Lung (tissue), 12 donors: ENCODE measurements around the gene AP5S1. TPM values are rescaled to one million over a fixed set of nuclear protein-coding genes. Genes with fewer than 3 reads are reported as not detected.

ENCODE experiments used
- ATAC-seq: fragments of 200-7000 bp; cut with Tn5 transposase; one replicate; pipeline ENCODE4 v1.9.1; 2020; ENCODE audit warnings: moderate number of reproducible peaks; ENCODE audit not compliant: insufficient read depth, low FRiP score
- DNase-seq, 3 donors: peaks; one replicate each; pipeline ENCODE4 v3.0.0-alpha.2; 2013 to 2017
- H3K27ac ChIP-seq, 2 donors: one replicate each; pipeline ENCODE4 v1.5.1; 2013; ENCODE audit warnings: mild to moderate bottlenecking in 2 of 2, moderate library complexity in 2 of 2, control low read depth in 1 of 2, inconsistent platforms in 1 of 2, low read depth in 1 of 2, low read length in 1 of 2
- H3K27me3 ChIP-seq, 3 donors: one replicate each; pipeline ENCODE4 v1.5.1; 2013; ENCODE audit warnings: low read length in 2 of 3; ENCODE audit not compliant: control insufficient read depth in 3 of 3, insufficient read depth in 3 of 3
- H3K36me3 ChIP-seq, 4 donors: one replicate each; pipeline ENCODE4 v1.5.1; 2013; ENCODE audit warnings: low read length in 4 of 4, mild to moderate bottlenecking in 1 of 4, moderate library complexity in 1 of 4; ENCODE audit not compliant: control insufficient read depth in 4 of 4, insufficient read depth in 4 of 4
- H3K4me1 ChIP-seq, 5 donors: one replicate each; pipeline ENCODE4 v1.5.1; 2013; ENCODE audit warnings: low read length in 5 of 5, mild to moderate bottlenecking in 2 of 5, moderate library complexity in 1 of 5; ENCODE audit not compliant: control insufficient read depth in 5 of 5, insufficient read depth in 5 of 5
- H3K4me3 ChIP-seq: one replicate; pipeline ENCODE4 v1.5.1; 2013; ENCODE audit warnings: mild to moderate bottlenecking, control low read depth, moderate library complexity
- H3K9ac ChIP-seq, 2 donors: one replicate each; pipeline ENCODE4 v1.5.1; 2013; ENCODE audit warnings: low read length in 2 of 2, control low read depth in 1 of 2; ENCODE audit not compliant: insufficient read depth in 1 of 2
- H3K9me3 ChIP-seq, 4 donors: one replicate each; pipeline ENCODE4 v1.5.1; 2013; ENCODE audit warnings: low read length in 3 of 4, mild to moderate bottlenecking in 1 of 4, moderate library complexity in 1 of 4; ENCODE audit not compliant: control insufficient read depth in 4 of 4, insufficient read depth in 3 of 4
- CTCF ChIP-seq: IDR thresholded peaks from 2 replicates; pipeline ENCODE4 v1.5.1; 2012; ENCODE audit warnings: mild to moderate bottlenecking; ENCODE audit errors: control extremely low read depth, extremely low read depth
- WGBS, 2 donors: extraction: QIAGEN DNeasy Blood & Tissue Kit; methylation state at CpG; one replicate each; pipeline ENCODE4 v1.1.7; 2013; 5-methylcytosine and 5-hydroxymethylcytosine counted together
- polyA plus RNA-seq, 2 donors: library from polyadenylated mRNA; stranded (reverse); fragments of 200-250 nt; gene quantifications; one replicate each; pipeline ENCODE4 v1.2.1, GENCODE V29; 2013
- total RNA-seq, 2 donors: library from RNA; depleted of rRNA in 1 of 2; stranded (reverse); fragments of >200 nt in 1 of 2; gene quantifications; one replicate each; pipeline ENCODE4 v1.2.1, GENCODE V29; 2014 to 2021
- donor health status: control.
- donor health status: control.
- donor health status: Bipolar disorder and iron deficiency.
- donor health status: healthy.
- donor health status: DM: yes; HTN: yes; CAD: no.

The AP5S1 gene
- total and polyA plus RNA-seq, 4 donors, result 8.1 to 20.7 (median 11.9) TPM

GRCh38 chr20:3867802-3868201, 47.5 kb downstream of the AP5S1 start:
- 72 to 81% methylated on average over 2 of the region's 2 CpGs for WGBS, 2 donors
- no peak for TF ChIP-seq CTCF
- Histone ChIP-seq H3K9me3 (no peaks in the 10 kb centered on the region), H3K27ac (no peak overlapping the region), H3K27me3 (no peaks in the 10 kb centered on the region), H3K4me1 (peaks cover 0 to 4% (median 0%) of the 10 kb centered on the region in 5 donors), H3K9ac (no peak overlapping the region), H3K36me3 (peaks cover 17 to 57% (median 33%) of the 10 kb centered on the region in 4 donors), H3K4me3 (no peak overlapping the region)
- no peak for DNase-seq
- no peak for ATAC-seq

GRCh38 chr20:3869839-3870634, 49.7 kb downstream of the AP5S1 start:
- TF ChIP-seq CTCF, result no peak
- DNase-seq (no peak), ATAC-seq (no peak)
- WGBS, 2 donors, result 93 to 98% methylated on average over 10 of the region's 10 CpGs
- Histone ChIP-seq H3K27me3 (no peaks in the 10 kb centered on the region), H3K27ac (peak overlapping the region in 1 of 2 donors; percentile 1), H3K4me1 (peaks cover 0 to 4% (median 0%) of the 10 kb centered on the region in 5 donors), H3K9me3 (no peaks in the 10 kb centered on the region), H3K4me3 (no peak overlapping the region), H3K36me3 (peaks cover 15 to 44% (median 27%) of the 10 kb centered on the region in 4 donors), H3K9ac (no peak overlapping the region)

GRCh38 chr20:3871550-3872265, 51.4 kb downstream of the AP5S1 start:
- no peak for TF ChIP-seq CTCF

More at GRCh38 chr20:3871550-3872265, 51.4 kb downstream of the AP5S1 start:
- peaks cover 12 to 30% (median 19%) of the 10 kb centered on the region in 4 donors for H3K36me3 ChIP-seq
- WGBS, 2 donors, result 90% methylated on average over 4 of the region's 4 CpGs
- no peak for DNase-seq
- ATAC-seq, result no peak
- no peaks in the 10 kb centered on the region for H3K9me3 ChIP-seq
- H3K9ac ChIP-seq, result no peak overlapping the region
- H3K4me3 ChIP-seq, result no peak overlapping the region
- peaks cover 0 to 4% (median 0%) of the 10 kb centered on the region in 5 donors for H3K4me1 ChIP-seq
- no peak overlapping the region for H3K27ac ChIP-seq
- H3K27me3 ChIP-seq, result no peaks in the 10 kb centered on the region
